Measurements from ENCODE around the gene CAMP.

The CAMP gene

GRCh38 chr3:48248095-48248850 lies 25.0 kb downstream of the CAMP start:
- TF ChIP-seq, protein P1, sequence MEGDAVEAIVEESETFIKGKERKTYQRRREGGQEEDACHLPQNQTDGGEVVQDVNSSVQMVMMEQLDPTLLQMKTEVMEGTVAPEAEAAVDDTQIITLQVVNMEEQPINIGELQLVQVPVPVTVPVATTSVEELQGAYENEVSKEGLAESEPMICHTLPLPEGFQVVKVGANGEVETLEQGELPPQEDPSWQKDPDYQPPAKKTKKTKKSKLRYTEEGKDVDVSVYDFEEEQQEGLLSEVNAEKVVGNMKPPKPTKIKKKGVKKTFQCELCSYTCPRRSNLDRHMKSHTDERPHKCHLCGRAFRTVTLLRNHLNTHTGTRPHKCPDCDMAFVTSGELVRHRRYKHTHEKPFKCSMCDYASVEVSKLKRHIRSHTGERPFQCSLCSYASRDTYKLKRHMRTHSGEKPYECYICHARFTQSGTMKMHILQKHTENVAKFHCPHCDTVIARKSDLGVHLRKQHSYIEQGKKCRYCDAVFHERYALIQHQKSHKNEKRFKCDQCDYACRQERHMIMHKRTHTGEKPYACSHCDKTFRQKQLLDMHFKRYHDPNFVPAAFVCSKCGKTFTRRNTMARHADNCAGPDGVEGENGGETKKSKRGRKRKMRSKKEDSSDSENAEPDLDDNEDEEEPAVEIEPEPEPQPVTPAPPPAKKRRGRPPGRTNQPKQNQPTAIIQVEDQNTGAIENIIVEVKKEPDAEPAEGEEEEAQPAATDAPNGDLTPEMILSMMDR (IDR thresholded peaks at IDR 0.05; ENCODE audit: low read depth, low read length): no peak
- DNase-seq (ENCODE audit: extremely low read depth, low read depth): no peak

GRCh38 chr3:48256557-48256956 lies 33.3 kb downstream of the CAMP start:
- TF ChIP-seq, protein P1 (IDR thresholded peaks at IDR 0.05; ENCODE audit: low read depth, low read length): no peak
- DNase-seq (ENCODE audit: extremely low read depth, low read depth): no peak

GRCh38 chr3:48258530-48258929 lies 35.2 kb downstream of the CAMP start:
- no peak for DNase-seq (ENCODE audit: extremely low read depth, low read depth)
- TF ChIP-seq, protein P1 (IDR thresholded peaks at IDR 0.05; ENCODE audit: low read depth, low read length): no peak

GRCh38 chr3:48267782-48268181 lies 44.5 kb downstream of the CAMP start:
- TF ChIP-seq, protein P1 (IDR thresholded peaks at IDR 0.05; ENCODE audit: low read depth, low read length): no peak
- no peak for DNase-seq (ENCODE audit: extremely low read depth, low read depth)

DNA sequence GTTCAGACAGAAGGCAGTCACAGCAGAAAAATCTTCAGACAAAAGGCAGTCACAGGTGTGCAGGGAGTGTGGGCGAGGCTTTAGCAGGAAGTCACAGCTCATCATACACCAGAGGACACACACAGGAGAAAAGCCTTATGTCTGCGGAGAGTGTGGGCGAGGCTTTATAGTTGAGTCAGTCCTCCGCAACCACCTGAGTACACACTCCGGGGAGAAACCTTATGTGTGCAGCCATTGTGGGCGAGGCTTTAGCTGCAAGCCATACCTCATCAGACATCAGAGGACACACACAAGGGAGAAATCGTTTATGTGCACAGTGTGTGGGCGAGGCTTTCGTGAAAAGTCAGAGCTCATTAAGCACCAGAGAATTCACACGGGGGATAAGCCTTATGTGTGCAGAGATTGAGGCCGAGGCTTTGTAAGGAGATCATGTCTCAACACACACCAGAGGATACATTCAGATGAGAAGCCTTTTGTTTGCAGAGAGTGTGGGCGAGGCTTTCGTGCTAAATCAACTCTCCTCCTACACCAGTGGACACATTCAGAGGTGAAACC lies 45.2 kb downstream of the CAMP start:
- no peak for DNase-seq (ENCODE audit: extremely low read depth, low read depth)
- TF ChIP-seq, protein P1 (IDR thresholded peaks at IDR 0.05; ENCODE audit: low read depth, low read length): no peak

GRCh38 chr3:48268936-48269561 lies 45.8 kb downstream of the CAMP start:
- TF ChIP-seq, protein P1 (IDR thresholded peaks at IDR 0.05; ENCODE audit: low read depth, low read length): no peak
- DNase-seq (ENCODE audit: extremely low read depth, low read depth): no peak

GRCh38 chr3:48269592-48269991 lies 46.3 kb downstream of the CAMP start:
- TF ChIP-seq, protein P1 (IDR thresholded peaks at IDR 0.05; ENCODE audit: low read depth, low read length): no peak
- no peak for DNase-seq (ENCODE audit: extremely low read depth, low read depth)
